Upper lobe of left lung (tissue), 6 donors: ENCODE measurements around the gene HCCS. TPM values are rescaled to one million over a fixed set of nuclear protein-coding genes. Genes with fewer than 3 reads are reported as not detected.

ENCODE experiments used
- ATAC-seq, 2 donors: fragments of 200-7000 bp; cut with Tn5 transposase; one replicate each; pipeline ENCODE4 v1.9.1; 2022; ENCODE audit warnings: mild to moderate bottlenecking in 2 of 2, moderate library complexity in 2 of 2; ENCODE audit not compliant: low FRiP score in 2 of 2
- DNase-seq, 2 donors: peaks; one replicate each; pipeline ENCODE4 v3.0.0-alpha.2; 2019 to 2020
- H3K27ac ChIP-seq, 4 donors: fragments of 200-600 bp; sonication (generic); one replicate each; pipeline ENCODE4 v1.5.1; 2016 to 2019
- H3K27me3 ChIP-seq, 4 donors: fragments of 200-600 bp; sonication (generic); one replicate each; pipeline ENCODE4 v1.5.1; 2017 to 2019
- H3K36me3 ChIP-seq, 4 donors: fragments of 200-600 bp; sonication (generic); one replicate each; pipeline ENCODE4 v1.5.1; 2016 to 2019
- H3K4me1 ChIP-seq, 4 donors: fragments of 200-600 bp; sonication (generic); one replicate each; pipeline ENCODE4 v1.5.1; 2018 to 2019
- H3K4me3 ChIP-seq, 4 donors: fragments of 200-600 bp; sonication (generic); one replicate each; pipeline ENCODE4 v1.5.1; 2017 to 2019; ENCODE audit warnings: mild to moderate bottlenecking in 2 of 4, moderate library complexity in 1 of 4
- H3K9me3 ChIP-seq, 4 donors: fragments of 200-600 bp; sonication (generic); one replicate each; pipeline ENCODE4 v1.5.1; 2018 to 2019
- EP300 ChIP-seq, 4 donors: sonication (generic); formaldehyde crosslinking; IDR thresholded peaks; one replicate each; pipeline ENCODE4 v1.5.1; 2017; ENCODE audit warnings: antibody characterized with exemption in 4 of 4, control low read depth in 2 of 4
- POLR2A ChIP-seq, 4 donors: fragments of 450-650 bp; IDR thresholded peaks; one replicate each; pipeline ENCODE4 v1.5.1; 2016 to 2017; ENCODE audit warnings: antibody characterized with exemption in 4 of 4, mild to moderate bottlenecking in 2 of 4
- POLR2AphosphoS5 ChIP-seq, 2 donors: sonication (generic); formaldehyde crosslinking; IDR thresholded peaks; one replicate each; pipeline ENCODE4 v1.5.1; 2017; ENCODE audit warnings: antibody characterized with exemption in 2 of 2
- WGBS, 2 donors: methylation state at CpG; one replicate each; pipeline ENCODE4 v1.1.5; 2017 to 2018; 5-methylcytosine and 5-hydroxymethylcytosine counted together
- total RNA-seq, 6 donors: library from RNA; depleted of rRNA in 4 of 6; stranded (reverse); fragments of >200 nt in 4 of 6; gene quantifications; one replicate each; pipeline versions ENCODE4 v1.1.0 to v1.2.1, GENCODE V29; 2016 to 2021
- TF ChIP-seq, protein P1 (sequence below), 6 experiments: fragments of 450-650 bp in 4 of 6; fragments of 200-600 bp in 2 of 6; sonication (generic) in 2 of 6; IDR thresholded peaks; one replicate each; pipeline ENCODE4 v1.5.1; 2016 to 2019; ENCODE audit warnings: antibody characterized with exemption in 6 of 6
- donor health status: DM: no; HTN: no; CAD: no; lungs with moderate emphysema.
- donor health status: DM: no; HTN: yes; CAD: no; lungs with severe emphysema.

HCCS gene
- total RNA-seq, 6 donors from 2014 or later = 2.1 to 19.6 (median 12.2) TPM

GRCh38 chrX:11073381-11073780, 37.8 kb upstream of the HCCS start:
- ATAC-seq = no peak
- H3K4me3 ChIP-seq = no peak overlapping the region
- TF ChIP-seq POLR2AphosphoS5 (IDR thresholded peaks at IDR 0.05) (no peak), POLR2A (IDR thresholded peaks at IDR 0.05) (no peak)
- no peaks in the 10 kb centered on the region for H3K27me3 ChIP-seq
- H3K27ac ChIP-seq = no peak overlapping the region
- no peaks in the 10 kb centered on the region for H3K4me1 ChIP-seq
- 88 to 89% methylated on average over 1 of the region's 1 CpG for whole genome bisulfite sequencing, 2 donors
- no peaks in the 10 kb centered on the region for H3K9me3 ChIP-seq
- DNase-seq = no peak
- no peaks in the 10 kb centered on the region for H3K36me3 ChIP-seq

- WGBS, 2 donors = 87 to 93% methylated on average over 4 of the region's 4 CpGs
- no peak for DNase-seq
- no peaks in the 10 kb centered on the region for H3K4me1 ChIP-seq
- ATAC-seq = no peak
- H3K4me3 ChIP-seq = no peak overlapping the region
- no peaks in the 10 kb centered on the region for H3K36me3 ChIP-seq
- H3K9me3 ChIP-seq = no peaks in the 10 kb centered on the region
- TF ChIP-seq EP300 (IDR thresholded peaks at IDR 0.05) (no peak), POLR2A (IDR thresholded peaks at IDR 0.05) (no peak), POLR2AphosphoS5 (IDR thresholded peaks at IDR 0.05) (no peak)
- TF ChIP-seq, protein P1, sequence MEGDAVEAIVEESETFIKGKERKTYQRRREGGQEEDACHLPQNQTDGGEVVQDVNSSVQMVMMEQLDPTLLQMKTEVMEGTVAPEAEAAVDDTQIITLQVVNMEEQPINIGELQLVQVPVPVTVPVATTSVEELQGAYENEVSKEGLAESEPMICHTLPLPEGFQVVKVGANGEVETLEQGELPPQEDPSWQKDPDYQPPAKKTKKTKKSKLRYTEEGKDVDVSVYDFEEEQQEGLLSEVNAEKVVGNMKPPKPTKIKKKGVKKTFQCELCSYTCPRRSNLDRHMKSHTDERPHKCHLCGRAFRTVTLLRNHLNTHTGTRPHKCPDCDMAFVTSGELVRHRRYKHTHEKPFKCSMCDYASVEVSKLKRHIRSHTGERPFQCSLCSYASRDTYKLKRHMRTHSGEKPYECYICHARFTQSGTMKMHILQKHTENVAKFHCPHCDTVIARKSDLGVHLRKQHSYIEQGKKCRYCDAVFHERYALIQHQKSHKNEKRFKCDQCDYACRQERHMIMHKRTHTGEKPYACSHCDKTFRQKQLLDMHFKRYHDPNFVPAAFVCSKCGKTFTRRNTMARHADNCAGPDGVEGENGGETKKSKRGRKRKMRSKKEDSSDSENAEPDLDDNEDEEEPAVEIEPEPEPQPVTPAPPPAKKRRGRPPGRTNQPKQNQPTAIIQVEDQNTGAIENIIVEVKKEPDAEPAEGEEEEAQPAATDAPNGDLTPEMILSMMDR (IDR thresholded peaks at IDR 0.05) = no peak
- H3K27ac ChIP-seq = no peak overlapping the region
- H3K27me3 ChIP-seq = no peaks in the 10 kb centered on the region
Measured at GRCh38 chrX:11080741-11081305, 30.3 kb upstream of the HCCS start.

DNA sequence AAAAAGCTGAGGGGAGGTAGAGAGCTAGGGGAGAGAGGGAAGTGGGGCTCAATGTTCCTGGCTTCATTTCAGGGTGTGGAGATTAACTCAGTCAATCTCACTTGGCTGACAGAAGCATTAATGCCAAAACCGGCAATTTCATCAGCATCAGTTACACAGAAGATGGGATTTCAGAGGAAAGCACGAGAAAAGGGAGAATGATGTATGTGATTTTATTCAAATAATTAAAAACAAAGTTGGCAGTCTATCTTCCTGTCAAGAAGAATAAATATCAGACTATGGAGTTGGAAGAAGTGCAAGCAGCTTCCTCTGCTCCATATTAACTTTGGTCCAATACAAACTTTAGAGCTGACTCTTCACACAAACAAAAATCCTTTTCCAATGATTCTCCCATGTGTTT, 29.6 kb upstream of the HCCS start:
- Histone ChIP-seq H3K27ac (no peak overlapping the region), H3K4me3 (no peak overlapping the region), H3K27me3 (no peaks in the 10 kb centered on the region), H3K9me3 (no peaks in the 10 kb centered on the region), H3K36me3 (no peaks in the 10 kb centered on the region), H3K4me1 (no peaks in the 10 kb centered on the region)
- 56 to 57% methylated on average over 2 of the region's 2 CpGs for WGBS, 2 donors
- DNase-seq (no peak), ATAC-seq (no peak)
- TF ChIP-seq, protein P1 (IDR thresholded peaks at IDR 0.05) = no peak
- no peak for TF ChIP-seq POLR2AphosphoS5 (IDR thresholded peaks at IDR 0.05)

DNA sequence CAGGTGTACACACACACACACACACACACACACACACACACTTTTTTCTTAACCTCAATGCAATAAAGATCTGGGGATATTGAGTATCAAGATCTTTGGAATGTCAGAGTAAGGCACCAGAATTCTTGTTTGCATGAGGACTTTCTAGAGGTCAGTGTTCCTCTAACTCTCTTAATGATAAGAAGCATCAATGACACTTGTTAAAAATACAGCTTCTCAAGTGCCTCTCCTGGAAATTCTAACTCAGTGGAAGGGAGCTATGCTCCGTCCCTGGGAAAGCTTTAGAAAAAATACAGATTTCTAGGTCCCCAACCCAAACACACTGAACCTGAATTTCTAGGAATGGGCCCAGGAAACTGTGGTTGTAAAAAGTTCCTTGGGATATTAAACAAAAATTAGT, 25.8 kb upstream of the HCCS start:
- H3K4me1 ChIP-seq = no peaks in the 10 kb centered on the region
- TF ChIP-seq POLR2AphosphoS5 (IDR thresholded peaks at IDR 0.05) = no peak
- TF ChIP-seq, protein P1 (IDR thresholded peaks at IDR 0.05) = no peak
- TF ChIP-seq POLR2A (IDR thresholded peaks at IDR 0.05) = no peak
- TF ChIP-seq EP300 (IDR thresholded peaks at IDR 0.05) = no peak
- peaks cover 0 to 7% (median 0%) of the 10 kb centered on the region in 4 donors for H3K9me3 ChIP-seq
- H3K4me3 ChIP-seq = no peak overlapping the region
- DNase-seq (no peak), ATAC-seq (no peak)
- H3K36me3 ChIP-seq = no peaks in the 10 kb centered on the region
- no peaks in the 10 kb centered on the region for H3K27me3 ChIP-seq
- 75 to 80% methylated on average over 1 of the region's 1 CpG for WGBS, 2 donors
- no peak overlapping the region for H3K27ac ChIP-seq

DNA sequence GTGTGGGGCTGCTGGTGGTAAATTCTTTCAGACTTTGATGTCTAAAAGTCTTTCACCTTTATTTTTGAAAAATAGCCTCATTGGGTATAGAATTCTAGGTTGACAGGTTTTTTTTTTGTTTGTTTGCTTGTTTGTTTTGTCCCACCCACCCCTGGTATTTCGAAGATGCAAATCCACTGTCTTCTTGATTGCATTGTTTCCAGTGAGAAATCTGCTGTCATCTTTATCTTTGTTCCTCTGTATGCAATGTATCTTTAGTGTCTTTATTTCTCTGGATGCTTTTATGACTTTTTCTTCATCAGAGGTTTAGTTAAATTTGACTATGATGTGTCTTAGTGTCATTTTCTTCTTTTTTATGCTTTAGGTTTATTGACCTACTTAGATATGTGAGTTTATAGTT, 21.3 kb upstream of the HCCS start:
- TF ChIP-seq POLR2A (IDR thresholded peaks at IDR 0.05) (no peak), POLR2AphosphoS5 (IDR thresholded peaks at IDR 0.05) (no peak), EP300 (IDR thresholded peaks at IDR 0.05) (no peak)
- TF ChIP-seq, protein P1 (IDR thresholded peaks at IDR 0.05) = no peak
- Histone ChIP-seq H3K36me3 (no peaks in the 10 kb centered on the region), H3K9me3 (peaks cover 0 to 10% (median 0%) of the 10 kb centered on the region in 4 donors), H3K4me1 (no peaks in the 10 kb centered on the region), H3K27ac (no peak overlapping the region), H3K27me3 (no peaks in the 10 kb centered on the region), H3K4me3 (no peak overlapping the region)
- ATAC-seq (no peak), DNase-seq (no peak)
- 83 to 91% methylated on average over 1 of the region's 1 CpG for WGBS, 2 donors
